ENCODE results near the gene NEK11.

GRCh38 chr3:131224886-131225550 lies 198.3 kb downstream of the NEK11 start:
- TF ChIP-seq CTCF (IDR thresholded peaks at IDR 0.05) (no peak), TCF7L2 (IDR thresholded peaks at IDR 0.05; ENCODE audit: low read depth, low read length) (no peak), SIN3A (IDR thresholded peaks at IDR 0.05; ENCODE audit: borderline replicate concordance, insufficient read depth, low read depth, low read length) (no peak), POLR2AphosphoS5 (IDR thresholded peaks at IDR 0.05; ENCODE audit: low read depth, low read length) (no peak)

Measured in Panc1 (cell line).